SU-DHL-6 (cell line): ENCODE data around the gene ERC1.

Source experiments
- H2AFZ ChIP-seq: fragments of 200-600 bp; sonication (generic); 2 replicates; pipeline ENCODE4 v1.6.1; 2014; ENCODE audit warnings: low read depth, mild to moderate bottlenecking, moderate library complexity, mixed read lengths, antibody characterized with exemption, low read length; ENCODE audit not compliant: severe bottlenecking
- H3F3A ChIP-seq: fragments of 200-600 bp; shearing (Covaris generic); 2 replicates; pipeline ENCODE4 v1.6.0; 2016; ENCODE audit warnings: antibody characterized with exemption, mild to moderate bottlenecking; ENCODE audit not compliant: insufficient read depth
- H3K27ac ChIP-seq: fragments of 200-600 bp; sonication (generic); 2 replicates; pipeline ENCODE4 v1.5.1; 2016; ENCODE audit warnings: low read depth, mild to moderate bottlenecking, low read length, moderate library complexity, mixed read lengths
- H3K27me3 ChIP-seq: fragments of 200-600 bp; sonication (generic), shearing (Covaris generic); 2 replicates; pipeline ENCODE4 v1.6.0; 2014; ENCODE audit warnings: mild to moderate bottlenecking, low read length
- H3K36me3 ChIP-seq: fragments of 200-600 bp; sonication (generic); 2 replicates; pipeline ENCODE4 v1.6.1; 2014; ENCODE audit warnings: mild to moderate bottlenecking, low read length, mixed read lengths
- H3K4me2 ChIP-seq: fragments of 300-600, 200-600 bp; shearing (Covaris generic), sonication (generic); 2 replicates; pipeline ENCODE4 v1.6.0; 2014; ENCODE audit warnings: low read length, low read depth, mild to moderate bottlenecking; ENCODE audit not compliant: poor library complexity, severe bottlenecking
- H3K4me3 ChIP-seq: fragments of 200-600 bp; sonication (generic); 2 replicates; pipeline ENCODE4 v1.5.1; 2014; ENCODE audit warnings: antibody characterized with exemption, low read length, mild to moderate bottlenecking, mixed read lengths; ENCODE audit not compliant: insufficient read depth, poor library complexity, severe bottlenecking
- H3K79me2 ChIP-seq: fragments of 200-600 bp; sonication (generic); 2 replicates; pipeline ENCODE4 v1.6.1; 2014; ENCODE audit warnings: mild to moderate bottlenecking, low read length, moderate library complexity; ENCODE audit not compliant: insufficient read depth
- H3K9ac ChIP-seq: fragments of 200-600 bp; sonication (generic); 2 replicates; pipeline ENCODE4 v1.7.0; 2014; ENCODE audit warnings: mild to moderate bottlenecking, low read length
- H3K9me2 ChIP-seq: fragments of 200-600 bp; sonication (generic); replicated peaks from 2 replicates; pipeline ENCODE4 v1.6.1; 2014; ENCODE audit warnings: low read length; ENCODE audit not compliant: insufficient read depth
- H3K9me3 ChIP-seq: fragments of 200-600 bp; sonication (generic); 2 replicates; pipeline ENCODE4 v1.6.1; 2014; ENCODE audit warnings: low read length, mixed read lengths; ENCODE audit not compliant: insufficient read depth
- H4K20me1 ChIP-seq: fragments of 200-600 bp; sonication (generic); 2 replicates; pipeline ENCODE4 v1.6.1; 2014; ENCODE audit warnings: low read depth, mild to moderate bottlenecking, antibody characterized with exemption, low read length, moderate library complexity, mixed read lengths
- EZH2phosphoT487 ChIP-seq: fragments of 200-600 bp; sonication (generic), shearing (Covaris generic); conservative IDR thresholded peaks from 2 replicates; pipeline ENCODE4 v1.6.1; 2018; ENCODE audit warnings: mild to moderate bottlenecking, antibody characterized with exemption, low read length, moderate library complexity, mixed read lengths
- TF ChIP-seq, protein P1 (sequence below): fragments of 200-600 bp; sonication (generic); IDR thresholded peaks from one replicate; pipeline ENCODE4 v1.5.1; 2017; ENCODE audit warnings: antibody characterized with exemption, mild to moderate bottlenecking, low read length, moderate library complexity; ENCODE audit not compliant: insufficient read depth, poor library complexity, severe bottlenecking

The ERC1 gene

GRCh38 chr12:1343422-1343821 lies 352.4 kb downstream of the ERC1 start:
- H3K27me3 ChIP-seq: no peaks in the 10 kb centered on the region
- no peaks in the 10 kb centered on the region for H3K9me3 ChIP-seq
- no peak overlapping the region for H2AFZ ChIP-seq
- no peaks in the 10 kb centered on the region for H4K20me1 ChIP-seq
- H3K9me2 ChIP-seq: no peaks in the 10 kb centered on the region
- no peak overlapping the region for H3K27ac ChIP-seq
- TF ChIP-seq, protein P1, sequence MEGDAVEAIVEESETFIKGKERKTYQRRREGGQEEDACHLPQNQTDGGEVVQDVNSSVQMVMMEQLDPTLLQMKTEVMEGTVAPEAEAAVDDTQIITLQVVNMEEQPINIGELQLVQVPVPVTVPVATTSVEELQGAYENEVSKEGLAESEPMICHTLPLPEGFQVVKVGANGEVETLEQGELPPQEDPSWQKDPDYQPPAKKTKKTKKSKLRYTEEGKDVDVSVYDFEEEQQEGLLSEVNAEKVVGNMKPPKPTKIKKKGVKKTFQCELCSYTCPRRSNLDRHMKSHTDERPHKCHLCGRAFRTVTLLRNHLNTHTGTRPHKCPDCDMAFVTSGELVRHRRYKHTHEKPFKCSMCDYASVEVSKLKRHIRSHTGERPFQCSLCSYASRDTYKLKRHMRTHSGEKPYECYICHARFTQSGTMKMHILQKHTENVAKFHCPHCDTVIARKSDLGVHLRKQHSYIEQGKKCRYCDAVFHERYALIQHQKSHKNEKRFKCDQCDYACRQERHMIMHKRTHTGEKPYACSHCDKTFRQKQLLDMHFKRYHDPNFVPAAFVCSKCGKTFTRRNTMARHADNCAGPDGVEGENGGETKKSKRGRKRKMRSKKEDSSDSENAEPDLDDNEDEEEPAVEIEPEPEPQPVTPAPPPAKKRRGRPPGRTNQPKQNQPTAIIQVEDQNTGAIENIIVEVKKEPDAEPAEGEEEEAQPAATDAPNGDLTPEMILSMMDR: no peak
- TF ChIP-seq EZH2phosphoT487: no peak
- no peak overlapping the region for H3K4me3 ChIP-seq
- H3K9ac ChIP-seq: no peak overlapping the region
- no peak overlapping the region for H3K4me2 ChIP-seq
- H3F3A ChIP-seq: no peaks in the 10 kb centered on the region
- no peaks in the 10 kb centered on the region for H3K36me3 ChIP-seq
- no peaks in the 10 kb centered on the region for H3K79me2 ChIP-seq

DNA sequence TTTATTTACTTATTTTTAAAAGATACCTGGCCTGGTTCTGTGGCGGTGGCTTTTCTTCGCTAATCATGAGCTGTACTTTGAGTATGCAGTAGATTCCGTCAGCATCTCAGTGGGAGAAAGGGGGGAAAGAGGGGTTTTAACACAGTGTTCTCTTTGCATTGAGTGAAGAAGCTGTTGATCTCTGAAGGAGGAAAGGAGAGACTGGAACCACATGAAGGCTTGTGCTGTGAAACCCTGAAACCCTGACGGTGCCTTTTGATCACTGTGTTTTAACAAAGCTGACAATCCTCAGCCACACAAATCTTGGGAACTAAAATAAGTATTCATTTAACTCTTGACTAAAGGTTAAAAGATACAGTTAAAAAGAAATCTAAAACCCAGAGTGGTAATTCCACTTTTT lies 353.2 kb downstream of the ERC1 start:
- Histone ChIP-seq H3K27me3 (no peaks in the 10 kb centered on the region), H3K4me3 (no peak overlapping the region), H3K9me3 (no peaks in the 10 kb centered on the region), H3K4me2 (no peak overlapping the region), H4K20me1 (no peaks in the 10 kb centered on the region), H3F3A (no peaks in the 10 kb centered on the region), H3K27ac (no peak overlapping the region), H3K9me2 (no peaks in the 10 kb centered on the region), H3K36me3 (no peaks in the 10 kb centered on the region), H3K9ac (no peak overlapping the region), H3K79me2 (no peaks in the 10 kb centered on the region), H2AFZ (no peak overlapping the region)
- TF ChIP-seq, protein P1: no peak
- TF ChIP-seq EZH2phosphoT487: no peak

- Histone ChIP-seq H3K79me2 (no peaks in the 10 kb centered on the region), H3F3A (no peaks in the 10 kb centered on the region), H3K27ac (no peak overlapping the region), H3K4me2 (no peak overlapping the region), H3K27me3 (no peaks in the 10 kb centered on the region), H4K20me1 (no peaks in the 10 kb centered on the region), H3K9me2 (no peaks in the 10 kb centered on the region), H3K36me3 (no peaks in the 10 kb centered on the region), H2AFZ (no peak overlapping the region), H3K4me3 (no peak overlapping the region), H3K9ac (no peak overlapping the region), H3K9me3 (no peaks in the 10 kb centered on the region)
- TF ChIP-seq, protein P1: no peak
- TF ChIP-seq EZH2phosphoT487: no peak
Measured at GRCh38 chr12:1346126-1346525, 355.1 kb downstream of the ERC1 start.
